GM12891 (cell line): Measurements from ENCODE around the gene TCF7L2.

Source experiments
- PAX5 ChIP-seq: IDR thresholded peaks from 2 replicates; pipeline ENCODE4 v1.6.1; 2011; ENCODE audit warnings: low read length, moderate library complexity, mild to moderate bottlenecking; ENCODE audit not compliant: insufficient read depth, severe bottlenecking
- POLR2A ChIP-seq: IDR thresholded peaks from 2 replicates; pipeline ENCODE4 v1.6.1; 2011; ENCODE audit warnings: low read depth, low read length, control low read depth
- POLR2AphosphoS5 ChIP-seq: IDR thresholded peaks from 2 replicates; pipeline ENCODE4 v1.6.1; 2011; ENCODE audit warnings: low read depth, low read length, control low read depth
- POU2F2 ChIP-seq: IDR thresholded peaks from 2 replicates; pipeline ENCODE4 v1.6.1; 2011; ENCODE audit warnings: low read depth, mild to moderate bottlenecking, control low read depth, low read length, moderate library complexity
- SPI1 ChIP-seq: IDR thresholded peaks from 2 replicates; pipeline ENCODE4 v1.6.1; 2011; ENCODE audit warnings: low read depth, low read length, control low read depth
- TAF1 ChIP-seq: IDR thresholded peaks from 2 replicates; pipeline ENCODE4 v1.6.1; 2011; ENCODE audit warnings: low read depth, low read length, control low read depth

DNA sequence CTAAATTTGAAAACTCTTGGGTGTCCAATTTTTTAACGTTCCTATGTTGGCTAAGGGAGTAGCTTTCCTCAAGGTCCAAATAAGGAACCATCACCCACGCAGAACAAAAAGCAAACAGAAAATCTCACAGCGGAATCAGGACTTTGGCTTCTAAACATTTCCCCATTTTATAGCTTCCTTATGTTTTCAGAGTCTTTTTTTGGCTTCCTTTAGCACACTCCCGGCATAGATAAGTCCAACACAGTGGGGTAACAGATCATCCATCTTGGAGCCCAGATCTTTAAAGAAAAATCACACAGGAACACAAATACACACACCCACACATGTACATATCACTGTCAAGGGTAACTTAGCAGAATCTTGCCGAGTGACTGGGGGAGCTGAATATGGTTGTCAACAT lies 4.2 kb upstream of the TCF7L2 start:
- no peak for TF ChIP-seq POLR2A
- no peak for TF ChIP-seq POLR2AphosphoS5
- no peak for TF ChIP-seq PAX5
- TF ChIP-seq TAF1, result no peak
- no peak for TF ChIP-seq SPI1
- no peak for TF ChIP-seq POU2F2
